Upper lobe of left lung (tissue), 6 donors: ENCODE data around the gene TVP23C. TPM values are rescaled to one million over a fixed set of nuclear protein-coding genes. Genes with fewer than 3 reads are reported as not detected.
"Not testable (repeated sequence)": the region's sequence is repeated elsewhere in the genome, so short reads cannot be mapped to it uniquely, and the experiment has no call there.

Source experiments
- ATAC-seq, 2 donors: fragments of 200-7000 bp; cut with Tn5 transposase; one replicate each; pipeline ENCODE4 v1.9.1; 2022; ENCODE audit warnings: mild to moderate bottlenecking in 2 of 2, moderate library complexity in 2 of 2; ENCODE audit not compliant: low FRiP score in 2 of 2
- DNase-seq, 2 donors: peaks; one replicate each; pipeline ENCODE4 v3.0.0-alpha.2; 2019 to 2020
- H3K27ac ChIP-seq, 4 donors: fragments of 200-600 bp; sonication (generic); one replicate each; pipeline ENCODE4 v1.5.1; 2016 to 2019
- H3K27me3 ChIP-seq, 4 donors: fragments of 200-600 bp; sonication (generic); one replicate each; pipeline ENCODE4 v1.5.1; 2017 to 2019
- H3K36me3 ChIP-seq, 4 donors: fragments of 200-600 bp; sonication (generic); one replicate each; pipeline ENCODE4 v1.5.1; 2016 to 2019
- H3K4me1 ChIP-seq, 4 donors: fragments of 200-600 bp; sonication (generic); one replicate each; pipeline ENCODE4 v1.5.1; 2018 to 2019
- H3K4me3 ChIP-seq, 4 donors: fragments of 200-600 bp; sonication (generic); one replicate each; pipeline ENCODE4 v1.5.1; 2017 to 2019; ENCODE audit warnings: mild to moderate bottlenecking in 2 of 4, moderate library complexity in 1 of 4
- H3K9me3 ChIP-seq, 4 donors: fragments of 200-600 bp; sonication (generic); one replicate each; pipeline ENCODE4 v1.5.1; 2018 to 2019
- WGBS, 2 donors: methylation state at CpG; one replicate each; pipeline ENCODE4 v1.1.5; 2017 to 2018; 5-methylcytosine and 5-hydroxymethylcytosine counted together
- total RNA-seq, 6 donors: library from RNA; depleted of rRNA in 4 of 6; stranded (reverse); fragments of >200 nt in 4 of 6; gene quantifications; one replicate each; pipeline versions ENCODE4 v1.1.0 to v1.2.1, GENCODE V29; 2016 to 2021
- donor health status: DM: no; HTN: no; CAD: no; lungs with moderate emphysema.
- donor health status: DM: no; HTN: yes; CAD: no; lungs with severe emphysema.

TVP23C gene
- total RNA-seq, 6 donors from 2014 or later: 15.3 to 54.0 (median 17.4) TPM

- H3K27me3 ChIP-seq, H3K4me1 ChIP-seq, H3K9me3 ChIP-seq, H3K36me3 ChIP-seq: not testable (repeated sequence)
- H3K27ac ChIP-seq: peak overlapping the region; percentile 74 to 88 (median 82)
- 8 to 20% methylated on average over 4 to 29 of the region's 34 CpGs for WGBS, 2 donors
- ATAC-seq (peak in 1 of 2 donors; percentile 69), DNase-seq (peak in 1 of 2 donors; percentile 21)
- H3K4me3 ChIP-seq: peak overlapping the region; percentile 80 to 88 (median 80)
These were observed 489 bp downstream of the TVP23C start for GRCh38 chr17:15562613-15563374.

GRCh38 chr17:15561439-15561838, 1.8 kb downstream of the TVP23C start:
- H3K4me1 ChIP-seq, ATAC-seq, DNase-seq, H3K27ac ChIP-seq, H3K27me3 ChIP-seq, H3K36me3 ChIP-seq, H3K4me3 ChIP-seq, H3K9me3 ChIP-seq: not testable (repeated sequence)
- 94 to 97% methylated on average over 10 of the region's 10 CpGs for WGBS, 2 donors

GRCh38 chr17:15558403-15559105, 4.7 kb downstream of the TVP23C start:
- H3K36me3 ChIP-seq, H3K27me3 ChIP-seq, H3K4me3 ChIP-seq, ATAC-seq, DNase-seq, H3K27ac ChIP-seq, H3K4me1 ChIP-seq, H3K9me3 ChIP-seq: not testable (repeated sequence)
- 75% methylated on average over 4 of the region's 5 CpGs; no CpG with 5 or more reads in 1 of the 2 donors for WGBS, 2 donors

- H3K27ac ChIP-seq: not testable (repeated sequence)
These were observed 5.9 kb downstream of the TVP23C start for GRCh38 chr17:15557334-15557832.

GRCh38 chr17:15552932-15553331, 10.4 kb downstream of the TVP23C start:
- H3K4me1 ChIP-seq, H3K36me3 ChIP-seq, ATAC-seq, DNase-seq, H3K9me3 ChIP-seq, H3K27me3 ChIP-seq, H3K4me3 ChIP-seq, H3K27ac ChIP-seq: not testable (repeated sequence)
- 43 to 60% methylated on average over 1 of the region's 1 CpG for WGBS, 2 donors

More at GRCh38 chr17:15557334-15557832, 5.9 kb downstream of the TVP23C start:
- not testable (repeated sequence) for DNase-seq, H3K9me3 ChIP-seq, H3K4me1 ChIP-seq, H3K36me3 ChIP-seq, H3K4me3 ChIP-seq, H3K27me3 ChIP-seq, ATAC-seq
- no CpG with 5 or more reads among the region's 5 CpGs for WGBS, 2 donors

- H3K9me3 ChIP-seq, ATAC-seq, H3K4me1 ChIP-seq, H3K4me3 ChIP-seq, H3K27me3 ChIP-seq, DNase-seq, H3K36me3 ChIP-seq, H3K27ac ChIP-seq: not testable (repeated sequence)
- WGBS, 2 donors: 80 to 83% methylated on average over 3 of the region's 3 CpGs
These were observed 13.7 kb downstream of the TVP23C start for GRCh38 chr17:15549552-15549951.

GRCh38 chr17:15546604-15547003, 16.7 kb downstream of the TVP23C start:
- not testable (repeated sequence) for ATAC-seq, H3K27me3 ChIP-seq, H3K4me1 ChIP-seq, H3K27ac ChIP-seq, H3K4me3 ChIP-seq, H3K9me3 ChIP-seq, DNase-seq
- WGBS, 2 donors: 80 to 100% methylated on average over 1 of the region's 2 CpGs
- peaks cover 0 to 19% (median 5%) of the 10 kb centered on the region in 4 donors for H3K36me3 ChIP-seq

GRCh38 chr17:15540371-15541219, 22.7 kb downstream of the TVP23C start:
- peaks cover 0 to 27% (median 4%) of the 10 kb centered on the region in 4 donors for H3K36me3 ChIP-seq
- DNase-seq, H3K4me3 ChIP-seq, H3K27me3 ChIP-seq, ATAC-seq, H3K9me3 ChIP-seq, H3K4me1 ChIP-seq, H3K27ac ChIP-seq: not testable (repeated sequence)
- 72 to 77% methylated on average over 7 of the region's 8 CpGs for WGBS, 2 donors

- H3K4me3 ChIP-seq, H3K27me3 ChIP-seq, ATAC-seq, H3K9me3 ChIP-seq, H3K27ac ChIP-seq, H3K4me1 ChIP-seq, H3K36me3 ChIP-seq, DNase-seq: not testable (repeated sequence)
- 73 to 97% methylated on average over 3 of the region's 3 CpGs for WGBS, 2 donors
These were observed 30.2 kb downstream of the TVP23C start for GRCh38 chr17:15533122-15533521.
